NOMO-1 treated with dmso at 0.1 percent for 144 hours (cell line): Measurements from ENCODE around the gene EPG5.
A peak's percentile ranks its signal among the peaks of the same experiment; 100 is the strongest.
"Not testable (repeated sequence)": the region's sequence is repeated elsewhere in the genome, so short reads cannot be mapped to it uniquely, and the experiment has no call there.

Experiments used
- DNase-seq: peaks from one replicate; lab custom pipeline; 2025; ENCODE audit not compliant: unreplicated experiment; lab: John Stamatoyannopoulos, UW

EPG5 gene

DNA sequence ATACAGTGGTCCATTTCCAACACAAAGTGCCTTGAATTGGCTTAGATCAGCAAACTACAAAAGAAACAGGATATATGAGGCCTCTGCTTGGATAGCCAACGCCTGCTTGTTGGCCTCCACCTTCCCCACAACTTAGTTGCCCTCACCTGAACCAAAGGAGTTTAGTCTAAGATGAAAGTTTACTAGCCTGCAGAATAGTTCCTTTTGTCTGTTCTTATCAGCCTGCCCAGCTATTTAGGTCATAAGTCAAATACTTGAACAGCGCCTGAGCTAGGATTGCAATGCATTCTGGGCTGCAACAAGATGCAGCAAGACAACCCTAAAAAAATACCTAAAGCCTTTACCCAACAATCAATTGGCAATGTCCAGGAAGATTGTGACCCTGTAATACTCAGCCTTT is 13.1 kb upstream of the EPG5 start:
- no peak for DNase-seq

GRCh38 chr18:45978084-45978483 is 11.0 kb upstream of the EPG5 start:
- no peak for DNase-seq

GRCh38 chr18:45976974-45977373 is 9.8 kb upstream of the EPG5 start:
- no peak for DNase-seq

GRCh38 chr18:45976566-45976965 is 9.4 kb upstream of the EPG5 start:
- no peak for DNase-seq

GRCh38 chr18:45974088-45974536 is 7.0 kb upstream of the EPG5 start:
- DNase-seq: peak; percentile 71

DNA sequence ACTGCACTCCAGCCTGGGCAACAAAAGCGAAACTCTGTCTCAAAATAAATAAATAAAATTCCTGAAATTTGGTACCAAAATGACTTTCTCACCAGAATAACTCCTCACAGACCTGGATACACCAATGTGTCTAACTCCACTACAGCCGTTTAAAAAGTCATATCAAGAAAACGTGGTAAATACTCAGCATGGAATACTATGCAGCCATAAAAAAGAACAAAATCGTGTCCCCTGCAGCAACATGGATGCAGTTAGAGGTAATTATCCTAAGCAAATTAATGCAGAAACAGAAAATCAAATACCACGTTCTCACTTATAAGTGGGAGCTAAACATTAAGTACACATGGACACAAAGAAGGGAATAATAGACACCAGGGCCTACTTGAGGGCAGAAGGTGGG is 2.2 kb downstream of the EPG5 start:
- DNase-seq: not testable (repeated sequence)

GRCh38 chr18:45962866-45963265 is 4.3 kb downstream of the EPG5 start:
- DNase-seq: no peak

DNA sequence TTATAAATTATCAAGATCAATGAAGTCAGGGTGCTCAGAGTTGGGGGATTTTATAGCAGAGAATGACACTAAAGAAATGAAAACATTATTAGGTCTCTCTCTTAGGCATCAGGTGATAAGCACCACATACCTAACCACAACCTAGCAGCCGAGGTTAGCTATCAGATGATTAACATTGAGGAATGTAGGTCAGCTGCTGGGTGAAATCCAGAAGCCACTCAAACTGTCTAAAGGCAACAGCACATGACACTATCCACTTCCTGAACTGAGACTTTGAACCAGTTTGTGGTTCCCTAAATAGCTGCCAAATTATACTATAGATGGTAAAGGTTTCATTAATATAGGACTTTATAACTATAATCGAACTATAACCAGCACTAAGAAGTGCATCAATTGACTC is 4.7 kb downstream of the EPG5 start:
- DNase-seq: peak; percentile 5

DNA sequence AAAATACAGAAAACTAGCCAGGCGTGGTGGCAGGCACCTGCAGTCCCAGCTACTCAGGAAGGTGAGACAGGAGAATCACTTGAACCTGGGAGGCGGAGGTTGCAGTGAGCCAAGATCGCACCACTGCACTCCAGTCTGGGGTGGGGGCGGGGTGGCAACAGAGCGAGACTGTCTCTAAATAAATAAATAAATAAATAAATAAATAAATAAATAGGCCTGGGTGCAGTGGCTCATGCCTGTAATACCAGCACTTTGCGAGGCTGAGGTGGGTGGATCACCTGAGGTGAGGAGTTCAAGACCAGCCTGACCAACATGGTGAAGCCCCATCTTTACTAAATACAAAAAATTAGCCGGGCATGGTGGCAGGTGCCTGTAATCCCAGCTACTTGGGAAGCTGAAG is 7.6 kb downstream of the EPG5 start:
- DNase-seq: not testable (repeated sequence)

DNA sequence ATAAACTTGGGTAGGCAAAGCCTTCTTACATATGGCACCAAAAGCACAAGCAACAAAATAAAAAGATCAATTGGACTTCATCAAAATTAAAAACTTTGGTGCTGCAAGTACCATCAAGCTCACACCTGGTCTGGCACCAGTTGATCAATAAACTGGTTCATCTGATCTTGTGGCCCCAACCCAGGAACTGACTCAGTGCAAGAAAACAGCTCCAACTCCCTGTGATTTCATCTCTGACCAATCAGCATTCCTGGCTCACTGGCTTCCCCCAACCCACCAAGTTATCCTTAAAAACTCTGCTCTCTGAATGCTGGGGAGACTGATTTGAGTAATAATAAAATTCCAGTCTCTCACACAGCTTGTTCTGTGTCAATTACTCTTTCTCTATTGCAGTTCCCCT is 8.4 kb downstream of the EPG5 start:
- no peak for DNase-seq

- DNase-seq: no peak
Observed at GRCh38 chr18:45958027-45958426, 9.1 kb downstream of the EPG5 start.

DNA sequence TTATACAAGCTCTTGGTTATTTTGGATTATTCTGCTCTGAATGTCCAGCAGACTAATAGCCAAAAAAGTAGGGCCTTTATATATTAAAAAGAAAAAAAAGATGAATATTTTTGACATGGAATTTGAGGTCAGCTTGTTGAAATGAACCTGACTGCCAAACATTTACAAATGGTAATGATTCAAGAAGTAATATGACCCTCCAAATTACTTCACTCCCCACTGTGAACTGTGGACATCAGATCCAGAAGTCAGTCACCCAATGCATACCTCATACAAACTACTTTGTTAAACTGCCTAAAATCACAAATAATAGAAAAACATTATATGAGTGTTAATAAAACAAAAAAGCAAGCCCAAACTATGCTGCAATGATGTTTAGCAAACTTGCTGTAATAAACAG is 10.0 kb downstream of the EPG5 start:
- DNase-seq: no peak

DNA sequence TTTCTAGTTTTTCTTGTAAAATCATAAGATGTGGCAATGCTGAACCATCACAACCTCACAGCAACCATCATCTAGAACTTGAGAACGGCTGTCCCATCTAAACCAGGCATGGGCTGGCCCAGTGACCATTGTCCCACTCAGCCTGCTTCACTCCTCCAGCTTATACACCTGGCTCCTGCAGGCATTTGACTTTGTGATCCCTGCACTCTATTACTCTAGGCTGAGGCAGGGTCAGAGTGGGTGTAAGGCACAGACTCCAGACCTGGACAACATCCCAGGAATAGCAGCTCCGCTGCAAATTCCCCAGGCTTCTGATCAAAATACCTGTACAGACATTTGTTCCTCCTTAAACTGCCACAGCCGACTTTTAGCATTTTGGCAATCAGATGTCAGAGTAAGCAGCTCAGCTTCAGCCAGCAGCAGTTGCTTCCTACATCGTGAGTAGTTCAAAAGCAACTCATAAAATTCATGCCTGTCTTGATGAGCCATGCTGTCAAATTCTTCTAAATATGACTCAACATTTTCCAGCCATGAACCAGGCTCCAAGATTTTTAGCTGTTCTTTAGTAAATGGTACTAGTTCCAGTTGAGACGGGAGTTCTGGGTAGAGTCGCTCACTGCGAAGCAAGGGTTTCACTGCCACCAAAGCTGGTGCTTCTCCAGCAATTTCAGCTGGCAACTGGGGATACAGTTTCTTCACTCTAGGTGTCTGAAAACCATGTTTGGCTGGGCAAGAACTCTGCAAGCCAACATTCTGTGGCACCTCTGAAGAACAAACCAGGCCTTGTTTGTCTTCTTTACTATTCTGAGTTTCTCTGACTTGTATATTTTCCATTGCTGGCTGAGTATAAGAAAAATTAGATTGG is 12.8 kb downstream of the EPG5 start:
- DNase-seq: no peak

GRCh38 chr18:45951016-45951714 is 16.0 kb downstream of the EPG5 start:
- DNase-seq: no peak

DNA sequence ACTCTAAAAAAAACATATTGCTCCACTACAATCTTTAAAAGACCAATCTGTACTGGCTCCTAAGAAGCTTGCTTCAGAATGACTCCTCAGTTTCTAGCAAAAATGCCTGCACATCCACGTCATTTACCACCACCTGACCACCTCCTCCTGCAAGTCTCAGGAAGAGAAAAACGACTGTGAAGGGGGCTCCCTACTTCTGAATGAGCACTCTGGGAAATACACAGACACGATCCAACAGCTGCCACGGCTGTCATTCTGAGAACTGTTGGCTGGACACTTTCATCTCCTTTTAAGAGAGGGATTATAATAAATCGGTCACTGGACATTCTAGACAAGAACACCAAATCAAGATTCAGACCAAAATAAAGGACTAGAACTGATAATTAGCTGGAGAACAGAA is 21.5 kb downstream of the EPG5 start:
- DNase-seq: no peak

GRCh38 chr18:45940724-45941123 is 26.4 kb downstream of the EPG5 start:
- DNase-seq: no peak

- DNase-seq: no peak
Observed at GRCh38 chr18:45939236-45939635, 27.9 kb downstream of the EPG5 start.

- DNase-seq: no peak
Observed at GRCh38 chr18:45938488-45938935, 28.6 kb downstream of the EPG5 start.

- no peak for DNase-seq
Observed at GRCh38 chr18:45935591-45936335, 31.4 kb downstream of the EPG5 start.

- no peak for DNase-seq
Observed at GRCh38 chr18:45932708-45933107, 34.4 kb downstream of the EPG5 start.

- no peak for DNase-seq
Observed at GRCh38 chr18:45930963-45931362, 36.2 kb downstream of the EPG5 start.

GRCh38 chr18:45926691-45927090 is 40.4 kb downstream of the EPG5 start:
- DNase-seq: no peak
